GOT3 (cell line): ENCODE results near the gene THRSP.

ENCODE experiments used
- DNase-seq: peaks from one replicate; lab custom pipeline; 2025; ENCODE audit warnings: mixed read lengths; lab: John Stamatoyannopoulos, UW

THRSP gene

GRCh38 chr11:78097666-78098385 lies 34.2 kb downstream of the THRSP start:
- no peak for DNase-seq

GRCh38 chr11:78099666-78100065 lies 36.0 kb downstream of the THRSP start:
- DNase-seq, result no peak

- no peak for DNase-seq
These were observed 36.6 kb downstream of the THRSP start for GRCh38 chr11:78100261-78100660.

GRCh38 chr11:78100676-78101472 lies 37.2 kb downstream of the THRSP start:
- no peak for DNase-seq

- DNase-seq, result no peak
These were observed 45.7 kb downstream of the THRSP start for GRCh38 chr11:78109081-78110015.

GRCh38 chr11:78110351-78110750 lies 46.7 kb downstream of the THRSP start:
- no peak for DNase-seq

- no peak for DNase-seq
These were observed 47.2 kb downstream of the THRSP start for GRCh38 chr11:78110830-78111229.

GRCh38 chr11:78111298-78111697 lies 47.6 kb downstream of the THRSP start:
- no peak for DNase-seq

GRCh38 chr11:78112582-78113275 lies 49.1 kb downstream of the THRSP start:
- no peak for DNase-seq
